GM21528 (cell line): ENCODE data around the gene TIMP2.

Source experiments
- ATAC-seq: cut with Tn5 transposase; IDR thresholded peaks from one replicate; pipeline ENCODE4 v1.9.1; 2021; ENCODE audit warnings: mild to moderate bottlenecking, moderate library complexity; ENCODE audit not compliant: unreplicated experiment, low FRiP score

Gene TIMP2

DNA sequence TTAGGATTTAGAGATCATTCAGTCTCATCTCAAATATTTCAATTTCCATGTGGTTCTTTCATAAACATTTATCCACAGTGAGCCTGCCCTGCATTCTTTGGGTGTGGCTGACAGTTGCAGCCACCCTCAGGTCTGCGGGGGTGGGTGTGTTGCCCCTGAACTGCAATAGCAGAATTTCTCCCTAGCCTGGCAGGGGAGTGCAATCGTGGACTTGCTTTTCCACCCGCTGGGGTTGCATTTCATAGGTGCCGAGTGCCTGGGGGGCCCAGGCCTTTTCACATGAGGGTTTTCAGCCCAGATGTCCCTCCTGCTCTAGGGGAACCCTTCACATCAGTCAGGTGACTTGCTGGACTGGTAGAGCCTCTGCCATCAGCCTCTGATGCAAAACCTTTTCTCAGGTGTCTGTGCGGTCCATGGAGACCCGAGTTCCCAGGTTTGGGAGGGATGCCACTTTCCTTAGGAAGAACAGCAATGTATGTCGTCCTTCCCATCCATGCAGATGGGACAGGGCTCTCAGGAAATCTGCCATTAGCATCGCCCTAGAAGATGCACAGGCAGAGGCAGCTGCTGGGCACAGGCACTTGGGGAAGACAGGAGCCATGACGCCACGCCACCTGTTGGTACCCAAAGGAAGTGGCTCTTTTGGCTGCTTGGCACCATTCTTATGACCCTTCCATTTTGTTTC lies 82.2 kb downstream of the TIMP2 start:
- ATAC-seq, result no peak

DNA sequence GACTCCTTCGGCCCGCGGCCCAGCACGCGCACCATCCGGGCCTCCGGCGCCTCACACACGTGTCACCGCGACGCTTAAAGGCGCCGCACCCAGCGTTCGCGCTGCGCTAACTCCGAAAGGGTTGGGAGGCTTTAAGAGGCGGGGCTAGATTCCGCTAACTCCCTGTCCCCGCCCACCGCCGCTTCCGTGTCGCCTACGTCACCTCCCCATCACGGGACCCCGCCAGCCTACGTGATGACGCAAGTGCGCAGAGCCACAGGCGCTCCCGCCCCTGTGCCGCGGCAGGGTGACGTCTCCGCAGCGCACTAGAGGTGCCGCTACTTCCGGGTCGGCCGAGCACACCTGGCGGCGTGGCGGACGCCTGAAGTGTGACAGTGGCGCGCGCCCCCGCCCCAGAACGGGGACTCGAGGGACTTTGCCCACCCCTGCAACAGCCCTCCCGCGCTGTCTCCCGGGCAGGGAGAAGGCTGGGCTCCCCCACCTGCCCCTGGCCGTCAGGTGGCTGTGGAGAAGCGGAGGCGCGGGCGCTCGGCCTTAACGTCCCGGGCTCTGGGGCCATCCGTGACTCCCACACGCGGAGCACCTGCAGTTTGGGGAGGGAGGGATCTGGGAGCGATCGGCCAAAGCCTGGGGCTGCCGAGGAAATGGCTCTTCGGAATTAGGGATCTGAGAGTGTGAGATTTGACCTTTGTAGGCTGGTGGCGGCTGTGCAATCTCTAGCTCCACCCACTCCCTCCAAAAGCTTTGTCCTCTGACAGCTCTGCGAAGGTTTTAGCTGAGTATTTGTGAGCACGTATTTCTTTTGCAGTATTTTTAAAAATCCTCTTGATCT lies 84.2 kb downstream of the TIMP2 start, which contains the start of gene USP36:
Gene USP36, minus strand, starts transcription at position 35 of the 832 bp plus-strand sequence. CDS start 4,451 bp downstream, outside the sequence.
- ATAC-seq, result peak; percentile 86

DNA sequence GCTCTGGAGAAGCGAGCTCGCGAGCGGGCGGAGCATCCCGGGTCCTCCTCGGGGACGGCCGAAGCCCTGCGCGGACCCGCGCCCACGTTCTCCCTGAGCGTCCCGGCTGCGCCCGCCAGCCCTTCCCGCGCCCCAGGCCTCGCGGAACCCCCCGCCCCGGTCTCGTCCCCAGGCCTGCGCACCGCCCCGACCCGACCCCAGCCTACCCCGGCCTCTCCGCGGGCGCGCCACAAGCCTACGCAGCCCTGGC lies 84.7 kb downstream of the TIMP2 start:
- ATAC-seq, result no peak

GRCh38 chr17:78839762-78840529 lies 85.2 kb downstream of the TIMP2 start:
- peak; percentile 22 for ATAC-seq

- no peak for ATAC-seq
These were observed 85.9 kb downstream of the TIMP2 start for GRCh38 chr17:78839235-78839761.

GRCh38 chr17:78838574-78839005 lies 86.6 kb downstream of the TIMP2 start:
- ATAC-seq, result no peak

DNA sequence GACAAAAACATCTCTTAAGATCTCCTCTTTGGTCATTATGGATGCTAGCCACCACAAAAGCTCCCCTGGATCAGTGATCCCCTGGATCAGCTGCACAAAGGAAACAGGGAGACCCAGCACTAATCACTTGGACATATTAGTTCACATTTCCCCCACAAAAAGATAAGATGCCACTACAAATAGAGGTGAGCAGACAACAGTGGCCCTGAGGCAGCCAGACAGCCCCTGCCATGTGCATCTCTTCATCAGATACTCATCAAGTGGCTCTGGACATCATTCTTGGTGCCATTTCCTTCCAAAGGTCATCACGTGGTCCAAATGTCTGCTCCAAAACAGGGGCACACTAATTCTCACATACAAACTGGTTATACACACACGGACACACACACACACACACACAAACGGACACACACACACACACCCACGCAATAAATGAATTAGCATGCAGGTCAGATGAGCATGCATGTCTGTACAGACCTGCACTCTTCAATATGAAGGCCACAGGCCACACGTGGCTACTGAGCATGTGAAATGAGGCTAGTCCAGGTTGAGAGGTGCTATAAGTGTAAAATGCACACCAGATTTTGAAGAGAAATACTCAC lies 88.7 kb downstream of the TIMP2 start:
- no peak for ATAC-seq

GRCh38 chr17:78834571-78834970 lies 90.6 kb downstream of the TIMP2 start:
- no peak for ATAC-seq

DNA sequence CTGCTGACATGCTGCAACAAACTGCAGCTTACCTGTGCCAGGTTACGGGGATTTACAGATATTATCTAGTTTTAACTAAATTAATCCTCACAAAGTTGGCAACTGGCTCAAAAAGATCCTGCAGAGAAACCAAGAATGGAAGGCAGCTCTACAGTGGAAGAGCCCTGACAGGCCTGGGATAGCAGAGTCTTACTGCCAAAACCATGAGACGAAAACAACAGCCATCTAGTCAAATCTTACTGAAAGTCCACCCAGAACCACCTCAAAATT lies 92.7 kb downstream of the TIMP2 start:
- ATAC-seq, result no peak

- ATAC-seq, result no peak
These were observed 93.3 kb downstream of the TIMP2 start for GRCh38 chr17:78831688-78832540.

DNA sequence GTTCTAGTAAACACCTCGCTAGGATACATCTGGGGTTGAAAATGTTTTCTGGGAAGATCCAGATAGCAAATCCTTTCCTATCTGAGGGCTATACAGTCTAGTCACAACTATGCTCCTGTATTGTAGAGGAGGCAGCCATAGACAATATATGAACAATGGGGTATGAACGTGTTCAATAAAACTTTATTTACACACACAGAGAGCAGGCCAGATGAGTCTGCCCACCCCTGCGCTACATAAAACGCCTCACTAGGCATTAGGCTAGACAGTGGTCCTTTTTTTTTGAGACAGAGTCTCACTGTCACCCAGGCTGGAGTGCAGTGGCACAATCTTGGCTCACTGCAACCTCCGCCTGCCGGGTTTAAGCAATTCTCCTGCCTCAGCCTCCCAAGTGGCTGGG lies 95.7 kb downstream of the TIMP2 start:
- ATAC-seq, result no peak

GRCh38 chr17:78828470-78829185 lies 96.6 kb downstream of the TIMP2 start:
- no peak for ATAC-seq

DNA sequence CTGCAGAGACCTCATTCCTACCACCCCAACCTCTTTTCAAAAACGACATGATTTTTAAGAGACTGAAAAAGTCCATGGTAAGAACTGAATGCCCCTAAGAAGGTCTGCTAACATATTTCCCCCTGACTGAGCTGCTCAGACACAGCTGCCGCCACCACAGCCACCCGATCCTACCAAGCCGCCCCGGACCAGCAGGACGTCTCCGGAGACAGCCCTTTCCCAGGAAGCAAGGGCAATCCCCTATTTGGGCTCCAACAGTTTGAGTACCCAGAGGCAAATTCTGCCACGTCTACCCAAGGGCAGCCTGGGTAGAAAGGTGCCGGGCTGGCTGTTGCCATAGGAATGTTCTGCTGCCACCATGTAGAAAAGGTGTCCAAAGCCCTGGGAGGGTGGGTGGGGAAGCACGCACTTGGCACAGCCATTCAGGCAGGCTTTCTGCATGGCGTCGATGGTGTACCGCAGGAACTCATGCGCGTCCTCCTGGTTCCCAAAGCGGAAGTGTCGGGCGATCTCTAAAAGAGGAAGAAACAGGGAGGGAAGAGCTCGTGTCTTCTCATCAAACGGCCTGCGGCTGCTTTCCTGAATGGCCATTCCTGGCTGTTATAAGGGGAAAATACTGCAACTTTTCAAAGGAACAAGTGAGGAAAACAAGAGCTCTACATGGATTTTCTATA lies 98.2 kb downstream of the TIMP2 start:
- ATAC-seq, result no peak

GRCh38 chr17:78826421-78826820 lies 98.8 kb downstream of the TIMP2 start:
- ATAC-seq, result no peak

DNA sequence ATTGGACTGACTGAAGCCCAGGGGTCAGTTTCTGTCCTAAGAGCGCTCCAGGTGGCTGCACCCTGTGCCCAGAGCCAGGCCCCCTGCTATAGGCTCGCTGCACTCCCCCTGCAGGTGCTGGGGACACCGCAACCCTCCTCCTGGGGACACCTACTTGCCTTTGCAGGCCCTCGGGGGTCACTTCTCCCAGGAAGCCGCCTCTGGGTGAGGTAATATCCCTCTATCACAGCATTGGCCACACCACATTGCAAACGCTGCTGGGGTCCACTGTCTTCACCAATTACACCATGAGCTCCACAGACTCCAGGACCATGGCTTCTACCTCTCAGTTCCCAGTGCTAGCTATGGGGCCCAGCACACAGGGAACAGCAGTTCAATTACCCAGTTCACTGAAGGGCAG lies 99.5 kb downstream of the TIMP2 start:
- ATAC-seq, result no peak

- no peak for ATAC-seq
These were observed 100.9 kb downstream of the TIMP2 start for GRCh38 chr17:78824240-78824639.

GRCh38 chr17:78823282-78824046 lies 101.7 kb downstream of the TIMP2 start:
- no peak for ATAC-seq

GRCh38 chr17:78822552-78822951 lies 102.6 kb downstream of the TIMP2 start:
- ATAC-seq, result no peak
